T-helper 2 cell treated with Interferon-gamma antibody and Interleukin-4, amounts not matched to agents 5 μg/mL and 100 μg/mL, for 36 hours (primary cell): ENCODE results near the gene ZNF605.
"Not testable (repeated sequence)": the region's sequence is repeated elsewhere in the genome, so short reads cannot be mapped to it uniquely, and the experiment has no call there.

Experiments
- DNase-seq: peaks from one replicate; pipeline ENCODE4 v3.0.0; 2021; ENCODE audit warnings: low spot score
- H3K27ac Mint-ChIP-seq: one replicate; pipeline ENCODE4 v1.8.0; 2021; ENCODE audit warnings: mild to moderate bottlenecking, mixed read lengths
- H3K27me3 Mint-ChIP-seq: one replicate; pipeline ENCODE4 v1.8.0; 2021; ENCODE audit warnings: low read depth, mixed read lengths
- H3K36me3 Mint-ChIP-seq: one replicate; pipeline ENCODE4 v1.8.0; 2021; ENCODE audit warnings: low read depth, mixed read lengths
- H3K4me1 Mint-ChIP-seq: one replicate; pipeline ENCODE4 v1.8.0; 2021; ENCODE audit warnings: low read depth, mixed read lengths
- H3K4me3 Mint-ChIP-seq: one replicate; pipeline ENCODE4 v1.8.0; 2022; ENCODE audit warnings: mild to moderate bottlenecking, moderate library complexity, mixed read lengths
- H3K9me3 Mint-ChIP-seq: one replicate; pipeline ENCODE4 v1.8.0; 2021; ENCODE audit warnings: mixed read lengths

Gene ZNF605

GRCh38 chr12:132938807-132939206, 17.3 kb downstream of the ZNF605 start:
- H3K27me3 Mint-ChIP-seq, DNase-seq, H3K27ac Mint-ChIP-seq, H3K4me1 Mint-ChIP-seq, H3K4me3 Mint-ChIP-seq: not testable (repeated sequence)
- H3K9me3 Mint-ChIP-seq, result peaks cover 43% of the 10 kb centered on the region
- peaks cover 40% of the 10 kb centered on the region for H3K36me3 Mint-ChIP-seq

DNA sequence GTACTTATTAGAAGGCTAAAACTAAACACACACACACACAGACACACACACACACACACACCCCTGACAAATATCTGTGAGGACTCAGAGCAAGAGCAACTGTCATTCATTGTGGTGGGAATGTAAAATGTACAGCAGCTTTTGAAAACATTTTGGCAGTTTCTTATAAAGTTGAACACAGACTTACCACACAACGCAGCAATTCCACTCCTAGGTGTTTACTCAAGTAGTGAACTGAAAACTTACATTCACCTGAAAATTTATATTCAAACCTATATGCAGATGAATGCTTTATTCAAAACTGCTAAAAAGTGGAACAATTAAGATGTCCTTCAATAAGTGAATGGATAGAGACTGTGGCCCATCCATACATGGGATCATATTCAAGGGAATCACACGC, 18.6 kb downstream of the ZNF605 start:
- H3K4me3 Mint-ChIP-seq, result no peak overlapping the region
- H3K4me1 Mint-ChIP-seq, result no peaks in the 10 kb centered on the region
- DNase-seq, result no peak
- no peak overlapping the region for H3K27ac Mint-ChIP-seq
- H3K36me3 Mint-ChIP-seq, result peaks cover 31% of the 10 kb centered on the region
- no peaks in the 10 kb centered on the region for H3K27me3 Mint-ChIP-seq
- H3K9me3 Mint-ChIP-seq, result peaks cover 52% of the 10 kb centered on the region

DNA sequence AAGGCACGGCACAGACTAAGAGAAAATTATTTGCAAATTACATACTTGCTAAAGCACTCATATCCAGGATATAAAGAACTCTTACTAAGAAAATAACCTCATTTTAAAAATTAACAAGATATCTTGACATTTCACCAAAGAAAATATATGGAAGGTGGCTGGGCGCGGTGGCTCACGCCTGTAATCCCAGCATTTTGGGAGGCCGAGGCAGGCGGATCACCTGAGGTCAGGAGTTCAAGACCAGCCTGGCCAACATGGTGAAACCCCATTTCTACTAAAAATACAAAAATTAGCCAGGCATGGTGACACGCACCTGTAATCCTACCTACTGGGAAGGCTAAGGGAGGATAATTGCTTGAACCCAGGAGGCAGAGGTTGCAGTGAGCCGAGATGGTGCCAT, 19.2 kb downstream of the ZNF605 start:
- H3K4me1 Mint-ChIP-seq, H3K27me3 Mint-ChIP-seq, H3K27ac Mint-ChIP-seq, H3K4me3 Mint-ChIP-seq, DNase-seq: not testable (repeated sequence)
- H3K9me3 Mint-ChIP-seq, result peaks cover 54% of the 10 kb centered on the region
- peaks cover 26% of the 10 kb centered on the region for H3K36me3 Mint-ChIP-seq

DNA sequence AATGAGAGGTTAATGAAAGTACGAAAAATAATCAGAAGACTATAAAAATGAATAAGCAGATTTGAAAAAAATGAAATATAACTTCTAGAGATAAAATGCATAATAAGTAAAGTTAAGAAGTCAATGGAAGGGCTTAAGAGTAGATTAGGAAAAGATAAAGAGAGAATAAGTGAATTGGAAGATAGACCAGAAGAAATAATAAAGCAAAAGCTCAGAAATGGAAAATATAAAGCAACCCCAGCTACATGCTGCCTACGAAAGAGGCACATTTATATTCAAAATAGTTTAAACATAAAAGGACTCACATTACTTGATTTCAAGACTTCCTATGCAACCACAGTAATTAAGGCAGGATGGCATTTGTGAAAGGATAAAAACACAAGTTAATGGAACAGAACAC, 19.9 kb downstream of the ZNF605 start:
- H3K27me3 Mint-ChIP-seq, result no peaks in the 10 kb centered on the region
- no peak for DNase-seq
- peaks cover 23% of the 10 kb centered on the region for H3K36me3 Mint-ChIP-seq
- H3K27ac Mint-ChIP-seq, result no peak overlapping the region
- H3K4me1 Mint-ChIP-seq, result no peaks in the 10 kb centered on the region
- no peak overlapping the region for H3K4me3 Mint-ChIP-seq
- peaks cover 54% of the 10 kb centered on the region for H3K9me3 Mint-ChIP-seq

DNA sequence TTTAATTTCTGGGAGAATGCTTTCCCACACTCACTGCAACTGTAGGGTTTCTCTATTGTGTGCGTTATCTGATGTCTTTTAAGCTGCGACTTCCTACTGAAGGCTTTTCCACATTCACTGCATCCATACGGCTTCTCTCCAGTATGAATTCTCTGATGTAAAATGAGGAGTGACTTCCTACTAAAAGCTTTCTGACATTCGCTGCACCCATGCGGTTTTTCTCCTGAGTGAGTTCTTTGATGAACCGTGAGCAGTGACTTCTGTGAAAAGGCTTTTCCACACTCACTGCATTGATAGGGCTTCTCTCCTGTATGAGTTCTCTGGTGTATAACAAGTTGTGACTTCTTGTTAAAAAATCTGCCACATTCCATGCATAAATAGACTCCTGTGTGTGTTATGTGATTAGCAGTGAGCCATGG, 29.7 kb downstream of the ZNF605 start:
- Mint-ChIP-seq H3K4me3 (no peak overlapping the region), H3K27ac (no peak overlapping the region), H3K4me1 (no peaks in the 10 kb centered on the region), H3K36me3 (peaks cover 29% of the 10 kb centered on the region), H3K9me3 (peaks cover 75% of the 10 kb centered on the region), H3K27me3 (no peaks in the 10 kb centered on the region)
- DNase-seq, result no peak

DNA sequence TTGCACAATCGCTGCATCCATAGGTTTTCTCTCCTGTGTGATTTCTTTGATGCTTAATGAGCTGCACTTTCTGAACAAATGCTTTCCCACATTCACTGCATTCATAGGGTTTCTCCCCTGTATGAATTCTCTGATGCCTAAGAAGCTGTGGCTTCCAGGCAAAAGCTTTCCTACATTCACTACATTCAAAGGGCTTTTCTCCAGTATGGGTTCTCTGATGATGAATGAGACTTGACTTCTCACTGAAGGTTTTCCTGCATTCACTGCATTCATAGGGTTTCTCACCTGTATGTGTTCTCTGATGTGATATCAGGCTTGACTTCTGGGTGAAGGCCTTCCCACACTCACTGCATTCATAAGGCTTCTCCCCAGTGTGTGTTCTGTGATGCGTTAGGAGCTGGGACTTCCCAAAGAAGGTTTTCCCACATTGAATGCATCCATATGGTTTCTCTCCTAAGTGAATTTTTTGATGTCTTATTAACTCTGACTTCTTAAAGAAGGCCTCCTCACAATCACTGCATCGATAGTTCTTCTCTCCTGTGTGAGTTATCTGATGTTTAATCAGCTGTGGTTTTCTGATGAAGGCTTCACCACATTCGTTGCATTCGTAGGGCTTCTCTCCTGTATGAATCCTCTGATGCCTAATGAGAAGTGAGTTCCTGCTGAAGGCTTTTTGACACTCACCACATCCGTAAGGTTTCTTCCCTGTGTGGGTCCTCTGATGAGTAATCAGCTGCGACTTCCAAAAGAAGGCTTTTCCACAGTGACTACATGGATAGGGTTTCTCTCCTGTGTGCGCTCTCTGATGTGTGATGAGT, 30.3 kb downstream of the ZNF605 start:
- H3K9me3 Mint-ChIP-seq, result peaks cover 75% of the 10 kb centered on the region
- no peak for DNase-seq
- H3K4me1 Mint-ChIP-seq, result no peaks in the 10 kb centered on the region
- H3K4me3 Mint-ChIP-seq, result no peak overlapping the region
- H3K27me3 Mint-ChIP-seq, result no peaks in the 10 kb centered on the region
- peaks cover 26% of the 10 kb centered on the region for H3K36me3 Mint-ChIP-seq
- no peak overlapping the region for H3K27ac Mint-ChIP-seq

DNA sequence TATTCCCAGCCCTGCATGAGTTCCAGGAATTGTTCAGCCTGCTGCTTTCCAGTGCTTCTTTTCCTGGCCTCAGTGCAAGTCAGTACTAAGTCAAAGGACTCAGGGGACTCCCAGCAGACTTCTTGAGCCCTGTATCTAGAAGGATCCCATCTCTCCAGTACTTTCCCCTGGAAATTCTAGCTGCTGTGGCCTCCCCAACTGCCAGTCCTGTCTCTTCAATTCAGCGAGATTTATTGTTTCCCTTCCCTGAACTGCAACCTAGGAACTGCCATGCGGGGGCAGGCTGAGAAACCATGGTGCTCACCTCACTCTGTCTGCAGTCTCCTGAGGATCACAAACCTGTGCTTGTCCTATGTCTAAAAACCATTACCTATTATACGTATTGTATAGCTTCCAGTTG, 31.8 kb downstream of the ZNF605 start:
- Mint-ChIP-seq H3K4me1 (no peaks in the 10 kb centered on the region), H3K9me3 (peaks cover 65% of the 10 kb centered on the region), H3K4me3 (no peak overlapping the region), H3K27me3 (no peaks in the 10 kb centered on the region), H3K27ac (no peak overlapping the region), H3K36me3 (peaks cover 20% of the 10 kb centered on the region)
- no peak for DNase-seq

- no peak overlapping the region for H3K27ac Mint-ChIP-seq
- H3K4me1 Mint-ChIP-seq, result no peaks in the 10 kb centered on the region
- H3K4me3 Mint-ChIP-seq, result no peak overlapping the region
- H3K27me3 Mint-ChIP-seq, result no peaks in the 10 kb centered on the region
- no peak for DNase-seq
- H3K36me3 Mint-ChIP-seq, result peaks cover 20% of the 10 kb centered on the region
- H3K9me3 Mint-ChIP-seq, result peaks cover 61% of the 10 kb centered on the region
Observed at GRCh38 chr12:132923356-132923909, 32.7 kb downstream of the ZNF605 start.

GRCh38 chr12:132922676-132923075, 33.4 kb downstream of the ZNF605 start:
- no peaks in the 10 kb centered on the region for H3K27me3 Mint-ChIP-seq
- H3K4me1 Mint-ChIP-seq, result no peaks in the 10 kb centered on the region
- no peak overlapping the region for H3K4me3 Mint-ChIP-seq
- peaks cover 25% of the 10 kb centered on the region for H3K36me3 Mint-ChIP-seq
- peaks cover 68% of the 10 kb centered on the region for H3K9me3 Mint-ChIP-seq
- no peak for DNase-seq
- H3K27ac Mint-ChIP-seq, result no peak overlapping the region

GRCh38 chr12:132921685-132922084, 34.4 kb downstream of the ZNF605 start:
- H3K9me3 Mint-ChIP-seq, result peaks cover 63% of the 10 kb centered on the region

DNA sequence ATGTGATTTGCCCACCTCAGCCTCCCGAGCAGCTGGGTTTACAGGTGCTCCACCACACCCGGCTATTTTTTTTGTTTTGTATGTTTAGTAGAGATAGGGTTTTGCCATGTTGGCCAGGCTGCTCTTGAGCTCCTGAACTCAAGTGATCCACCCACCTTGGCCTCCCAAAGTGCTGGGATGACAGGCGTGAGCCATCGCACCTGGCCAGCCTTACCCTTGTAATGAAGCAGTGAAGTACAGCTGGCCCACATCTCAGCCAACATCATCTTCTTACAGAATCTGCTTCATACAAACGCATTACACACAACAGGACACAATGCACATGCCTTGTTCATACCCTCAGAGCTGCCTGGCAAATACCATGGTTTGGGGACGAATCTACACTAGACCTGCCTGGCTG, 37.4 kb downstream of the ZNF605 start:
- no peaks in the 10 kb centered on the region for H3K4me1 Mint-ChIP-seq
- no peak overlapping the region for H3K27ac Mint-ChIP-seq
- no peaks in the 10 kb centered on the region for H3K27me3 Mint-ChIP-seq
- DNase-seq, result no peak
- H3K9me3 Mint-ChIP-seq, result peaks cover 50% of the 10 kb centered on the region
- no peak overlapping the region for H3K4me3 Mint-ChIP-seq
- peaks cover 18% of the 10 kb centered on the region for H3K36me3 Mint-ChIP-seq

More at GRCh38 chr12:132921685-132922084, 34.4 kb downstream of the ZNF605 start:
- H3K4me3 Mint-ChIP-seq, result no peak overlapping the region
- DNase-seq, result no peak
- no peak overlapping the region for H3K27ac Mint-ChIP-seq
- H3K4me1 Mint-ChIP-seq, result no peaks in the 10 kb centered on the region
- peaks cover 21% of the 10 kb centered on the region for H3K36me3 Mint-ChIP-seq
- no peaks in the 10 kb centered on the region for H3K27me3 Mint-ChIP-seq

DNA sequence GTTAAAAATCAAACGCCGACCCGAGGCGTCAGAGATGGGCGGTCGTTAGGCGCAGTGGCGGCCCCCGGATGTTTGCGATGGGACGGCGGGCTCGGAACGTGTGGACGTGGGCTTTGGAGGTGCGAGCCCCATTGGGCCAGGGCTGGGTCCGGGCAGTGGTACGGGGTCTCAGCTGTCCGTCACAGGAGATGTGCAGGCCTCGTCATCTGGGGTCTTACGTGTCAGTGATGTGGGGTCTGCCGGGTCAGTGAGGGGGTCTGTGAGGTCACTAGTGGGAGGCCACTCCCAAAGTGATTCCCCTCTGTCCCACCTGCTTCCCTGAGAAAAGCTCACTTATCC, 47.1 kb downstream of the ZNF605 start:
- Mint-ChIP-seq H3K4me1 (peaks cover 4% of the 10 kb centered on the region), H3K27ac (peak overlapping the region; percentile 97), H3K36me3 (peaks cover 11% of the 10 kb centered on the region), H3K4me3 (peak overlapping the region; percentile 89), H3K27me3 (peaks cover 13% of the 10 kb centered on the region), H3K9me3 (peaks cover 40% of the 10 kb centered on the region)
- no peak for DNase-seq

- H3K36me3 Mint-ChIP-seq, result peaks cover 11% of the 10 kb centered on the region
- H3K9me3 Mint-ChIP-seq, result peaks cover 36% of the 10 kb centered on the region
Observed at GRCh38 chr12:132908145-132909029, 47.7 kb downstream of the ZNF605 start.

GRCh38 chr12:132907789-132908144, 48.3 kb downstream of the ZNF605 start:
- DNase-seq, H3K4me1 Mint-ChIP-seq: not testable (repeated sequence)
- peaks cover 13% of the 10 kb centered on the region for H3K27me3 Mint-ChIP-seq
- peaks cover 36% of the 10 kb centered on the region for H3K9me3 Mint-ChIP-seq
- peak overlapping the region; percentile 49 for H3K27ac Mint-ChIP-seq
- peaks cover 11% of the 10 kb centered on the region for H3K36me3 Mint-ChIP-seq
- peak overlapping the region; percentile 89 for H3K4me3 Mint-ChIP-seq

More at GRCh38 chr12:132908145-132909029, 47.7 kb downstream of the ZNF605 start:
- peak overlapping the region; percentile 97 for H3K27ac Mint-ChIP-seq
- peaks cover 4% of the 10 kb centered on the region for H3K4me1 Mint-ChIP-seq
- peaks cover 13% of the 10 kb centered on the region for H3K27me3 Mint-ChIP-seq
- peak overlapping the region; percentile 89 for H3K4me3 Mint-ChIP-seq
- DNase-seq, result peak; percentile 93
